ENCODE data around the gene ADRB1. TPM values are rescaled to one million over a fixed set of nuclear protein-coding genes. Genes with fewer than 3 reads are reported as not detected.

Gene ADRB1
- total RNA-seq, 1 donor = not detected

GRCh38 chr10:114017873-114018272 is 25.8 kb upstream of the ADRB1 start:
- no peak for DNase-seq (ENCODE audit: low read depth)
- no peak overlapping the region for H3K4me3 ChIP-seq (ENCODE audit: low read depth, low read length)
- no peak for TF ChIP-seq CTCF (IDR thresholded peaks at IDR 0.05; ENCODE audit: insufficient read depth, low read length)

- TF ChIP-seq CTCF (IDR thresholded peaks at IDR 0.05; ENCODE audit: insufficient read depth, low read length) = no peak
- no peak for DNase-seq (ENCODE audit: low read depth)
- H3K4me3 ChIP-seq (ENCODE audit: low read depth, low read length) = no peak overlapping the region
Measured at GRCh38 chr10:114019226-114019625, 24.4 kb upstream of the ADRB1 start.

- H3K4me3 ChIP-seq (ENCODE audit: low read depth, low read length) = no peak overlapping the region
- no peak for DNase-seq (ENCODE audit: low read depth)
- TF ChIP-seq CTCF (IDR thresholded peaks at IDR 0.05; ENCODE audit: insufficient read depth, low read length) = no peak
Measured at GRCh38 chr10:114021154-114021553, 22.5 kb upstream of the ADRB1 start.

- DNase-seq (ENCODE audit: low read depth) = peak; percentile 8
- no peak for TF ChIP-seq CTCF (IDR thresholded peaks at IDR 0.05; ENCODE audit: insufficient read depth, low read length)
Measured at GRCh38 chr10:114021717-114022680, 21.7 kb upstream of the ADRB1 start.

GRCh38 chr10:114022766-114023597 is 20.7 kb upstream of the ADRB1 start:
- DNase-seq (ENCODE audit: low read depth) = peak; percentile 4
- no peak for TF ChIP-seq CTCF (IDR thresholded peaks at IDR 0.05; ENCODE audit: insufficient read depth, low read length)
- no peak overlapping the region for H3K4me3 ChIP-seq (ENCODE audit: low read depth, low read length)

More at GRCh38 chr10:114021717-114022680, 21.7 kb upstream of the ADRB1 start:
- H3K4me3 ChIP-seq (ENCODE audit: low read depth, low read length) = no peak overlapping the region

- TF ChIP-seq CTCF (IDR thresholded peaks at IDR 0.05; ENCODE audit: insufficient read depth, low read length) = no peak
- H3K4me3 ChIP-seq (ENCODE audit: low read depth, low read length) = no peak overlapping the region
- peak; percentile 21 for DNase-seq (ENCODE audit: low read depth)
Measured at GRCh38 chr10:114024876-114025610, 18.6 kb upstream of the ADRB1 start.

Measured in fibroblast of the aortic adventitia (primary cell).